Liver (tissue), 9 donors: ENCODE results near the gene VARS1. TPM values are rescaled to one million over a fixed set of nuclear protein-coding genes. Genes with fewer than 3 reads are reported as not detected.

ENCODE experiments used
- DNase-seq: peaks from one replicate; pipeline ENCODE4 v3.0.0-alpha.2; 2017; ENCODE audit warnings: low spot score
- H3K27ac ChIP-seq, 2 donors: one replicate each; pipeline ENCODE4 v1.7.0; 2013; ENCODE audit warnings: inconsistent platforms in 2 of 2, low read length in 2 of 2, control low read depth in 1 of 2, low read depth in 1 of 2, mild to moderate bottlenecking in 1 of 2
- H3K27me3 ChIP-seq, 4 donors: one replicate each; pipeline versions ENCODE4 v1.6.1 to v1.7.0; 2013; ENCODE audit warnings: low read length in 3 of 4, inconsistent platforms in 1 of 4, mild to moderate bottlenecking in 1 of 4, moderate library complexity in 1 of 4; ENCODE audit not compliant: control insufficient read depth in 4 of 4, insufficient read depth in 4 of 4
- H3K36me3 ChIP-seq, 4 donors: one replicate each; pipeline versions ENCODE4 v1.6.1 to v1.7.0; 2013; ENCODE audit warnings: low read length in 3 of 4, mild to moderate bottlenecking in 3 of 4, low read depth in 1 of 4, moderate library complexity in 1 of 4; ENCODE audit not compliant: control insufficient read depth in 4 of 4, insufficient read depth in 3 of 4
- H3K4me1 ChIP-seq, 4 donors: one replicate each; pipeline versions ENCODE4 v1.6.1 to v1.7.0; 2013; ENCODE audit warnings: low read length in 3 of 4, mild to moderate bottlenecking in 3 of 4, moderate library complexity in 1 of 4; ENCODE audit not compliant: control insufficient read depth in 4 of 4, insufficient read depth in 4 of 4
- H3K4me3 ChIP-seq, 3 donors: one replicate each; pipeline versions ENCODE4 v1.6.1 to v1.7.0; 2013; ENCODE audit warnings: low read length in 3 of 3, control low read depth in 1 of 3, low read depth in 1 of 3, mild to moderate bottlenecking in 1 of 3
- H3K9ac ChIP-seq, 2 donors: one replicate each; pipeline ENCODE4 v1.7.0; 2013; ENCODE audit warnings: low read length in 2 of 2, mild to moderate bottlenecking in 2 of 2, moderate library complexity in 2 of 2, control low read depth in 1 of 2, low read depth in 1 of 2
- H3K9me3 ChIP-seq, 4 donors: one replicate each; pipeline versions ENCODE4 v1.6.1 to v1.7.0; 2013; ENCODE audit warnings: low read length in 3 of 4; ENCODE audit not compliant: control insufficient read depth in 4 of 4
- CTCF ChIP-seq: fragments of 150-350 bp; IDR thresholded peaks from 2 replicates; pipeline ENCODE4 v1.5.1; 2017; ENCODE audit warnings: improper control_type of control experiment, low read depth, low read length; ENCODE audit not compliant: missing input control
- EGR1 ChIP-seq, 2 donors: IDR thresholded peaks; 2 replicates each; pipeline ENCODE4 v1.6.1; 2016 to 2018; ENCODE audit warnings: antibody characterized with exemption in 2 of 2, low read depth in 2 of 2
- FOXA1 ChIP-seq: IDR thresholded peaks from 2 replicates; pipeline ENCODE4 v1.6.1; 2016; ENCODE audit warnings: antibody characterized with exemption
- FOXA2 ChIP-seq: IDR thresholded peaks from 2 replicates; pipeline ENCODE4 v1.6.1; 2016; ENCODE audit warnings: antibody characterized with exemption
- GABPA ChIP-seq, 2 donors: IDR thresholded peaks in 1 of 2; conservative IDR thresholded peaks in 1 of 2; 2 replicates each; pipeline ENCODE4 v1.6.1; 2016; ENCODE audit warnings: antibody characterized with exemption in 2 of 2, mild to moderate bottlenecking in 1 of 2, moderate library complexity in 1 of 2
- HNF4A ChIP-seq, 2 donors: conservative IDR thresholded peaks; 2 replicates each; pipeline ENCODE4 v1.6.1; 2016; ENCODE audit warnings: antibody characterized with exemption in 2 of 2, mild to moderate bottlenecking in 2 of 2
- JUND ChIP-seq, 2 donors: IDR thresholded peaks; 2 replicates each; pipeline ENCODE4 v1.6.1; 2016; ENCODE audit warnings: antibody characterized with exemption in 2 of 2
- NR2F2 ChIP-seq: IDR thresholded peaks from 2 replicates; pipeline ENCODE4 v1.6.1; 2016; ENCODE audit warnings: antibody characterized with exemption
- RAD21 ChIP-seq, 2 donors: IDR thresholded peaks; 2 replicates each; pipeline ENCODE4 v1.6.1; 2016; ENCODE audit warnings: antibody characterized with exemption in 2 of 2, mild to moderate bottlenecking in 2 of 2
- RXRA ChIP-seq, 2 donors: IDR thresholded peaks; 2 replicates each; pipeline ENCODE4 v1.6.1; 2017 to 2018; ENCODE audit warnings: antibody characterized with exemption in 2 of 2, mild to moderate bottlenecking in 1 of 2
- SP1 ChIP-seq: IDR thresholded peaks from 2 replicates; pipeline ENCODE4 v1.6.1; 2018; ENCODE audit warnings: antibody characterized with exemption, mild to moderate bottlenecking
- TAF1 ChIP-seq: conservative IDR thresholded peaks from 2 replicates; pipeline ENCODE4 v1.6.1; 2016; ENCODE audit warnings: antibody characterized with exemption, mild to moderate bottlenecking
- YY1 ChIP-seq: IDR thresholded peaks from 2 replicates; pipeline ENCODE4 v1.6.1; 2016; ENCODE audit warnings: antibody characterized with exemption, mild to moderate bottlenecking
- WGBS: extraction: QIAGEN DNeasy Blood & Tissue Kit; methylation state at CpG from one replicate; pipeline ENCODE4 v1.1.7; 2013; 5-methylcytosine and 5-hydroxymethylcytosine counted together
- polyA plus RNA-seq, 2 donors: library from polyadenylated mRNA; stranded (reverse) in 1 of 2; unstranded in 1 of 2; fragments of 200-250 nt in 1 of 2; fragments of >200 nt in 1 of 2; fragmentation: Nextera tagmentation in 1 of 2; extraction: Ambion mirVana in 1 of 2; gene quantifications; one replicate each; pipeline versions ENCODE4 v1.2.1 to v1.2.3, GENCODE V29; 2013 to 2015
- total RNA-seq, 2 donors: library from RNA; depleted of rRNA; stranded (reverse); fragments of >200 nt; gene quantifications; one replicate each; pipeline ENCODE4 v1.2.3, GENCODE V29; 2014
- TF ChIP-seq, protein P1 (sequence below): IDR thresholded peaks from 2 replicates; pipeline ENCODE4 v1.6.1; 2016; ENCODE audit warnings: antibody characterized with exemption
- TF ChIP-seq, protein P2 (sequence below): IDR thresholded peaks from 2 replicates; pipeline ENCODE4 v1.6.1; 2016; ENCODE audit warnings: antibody characterized with exemption
- TF ChIP-seq, protein P3 (sequence below): IDR thresholded peaks from 2 replicates; pipeline ENCODE4 v1.6.1; 2016; ENCODE audit warnings: antibody characterized with exemption, mild to moderate bottlenecking
- TF ChIP-seq, protein P4 (sequence below): IDR thresholded peaks from 2 replicates; pipeline ENCODE4 v1.6.1; 2016; ENCODE audit warnings: antibody characterized with exemption
- donor health status: healthy.
- donor health status: healthy.
- donor health status: healthy.
- donor health status: healthy.
- donor health status: healthy.

VARS1 gene
- total and polyA plus RNA-seq, 4 donors, result 17.9 to 44.7 (median 32.4) TPM

GRCh38 chr6:31813465-31813849 lies 17.9 kb upstream of the VARS1 start:
- Histone ChIP-seq H3K4me1 (peaks cover 5 to 9% (median 5%) of the 10 kb centered on the region in 4 donors), H3K4me3 (no peak overlapping the region), H3K9ac (peak overlapping the region in 1 of 2 donors; percentile 73), H3K27ac (peak overlapping the region; percentile 72 to 100), H3K36me3 (no peaks in the 10 kb centered on the region), H3K9me3 (no peaks in the 10 kb centered on the region), H3K27me3 (no peaks in the 10 kb centered on the region)
- TF ChIP-seq FOXA1 (no peak), GABPA (IDR thresholded peaks at IDR 0.05 in 1 of 2, conservative IDR thresholded peaks at IDR 0.05 in 1 of 2) (no peak), YY1 (no peak)
- DNase-seq, result no peak
- WGBS, result 98% methylated on average over 7 of the region's 7 CpGs

- no peak for DNase-seq
- Histone ChIP-seq H3K4me1 (peaks cover 3 to 10% (median 6%) of the 10 kb centered on the region in 4 donors), H3K4me3 (no peak overlapping the region), H3K27me3 (no peaks in the 10 kb centered on the region), H3K27ac (no peak overlapping the region), H3K9ac (no peak overlapping the region), H3K36me3 (no peaks in the 10 kb centered on the region), H3K9me3 (no peaks in the 10 kb centered on the region)
- WGBS, result 96% methylated on average over 12 of the region's 12 CpGs
- TF ChIP-seq, protein P1, sequence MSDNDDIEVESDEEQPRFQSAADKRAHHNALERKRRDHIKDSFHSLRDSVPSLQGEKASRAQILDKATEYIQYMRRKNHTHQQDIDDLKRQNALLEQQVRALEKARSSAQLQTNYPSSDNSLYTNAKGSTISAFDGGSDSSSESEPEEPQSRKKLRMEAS, result no peak
- TF ChIP-seq, protein P2, sequence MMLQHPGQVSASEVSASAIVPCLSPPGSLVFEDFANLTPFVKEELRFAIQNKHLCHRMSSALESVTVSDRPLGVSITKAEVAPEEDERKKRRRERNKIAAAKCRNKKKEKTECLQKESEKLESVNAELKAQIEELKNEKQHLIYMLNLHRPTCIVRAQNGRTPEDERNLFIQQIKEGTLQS, result no peak
- TF ChIP-seq CTCF, result no peak
- no peak for TF ChIP-seq GABPA (IDR thresholded peaks at IDR 0.05 in 1 of 2, conservative IDR thresholded peaks at IDR 0.05 in 1 of 2)
- TF ChIP-seq, protein P3, sequence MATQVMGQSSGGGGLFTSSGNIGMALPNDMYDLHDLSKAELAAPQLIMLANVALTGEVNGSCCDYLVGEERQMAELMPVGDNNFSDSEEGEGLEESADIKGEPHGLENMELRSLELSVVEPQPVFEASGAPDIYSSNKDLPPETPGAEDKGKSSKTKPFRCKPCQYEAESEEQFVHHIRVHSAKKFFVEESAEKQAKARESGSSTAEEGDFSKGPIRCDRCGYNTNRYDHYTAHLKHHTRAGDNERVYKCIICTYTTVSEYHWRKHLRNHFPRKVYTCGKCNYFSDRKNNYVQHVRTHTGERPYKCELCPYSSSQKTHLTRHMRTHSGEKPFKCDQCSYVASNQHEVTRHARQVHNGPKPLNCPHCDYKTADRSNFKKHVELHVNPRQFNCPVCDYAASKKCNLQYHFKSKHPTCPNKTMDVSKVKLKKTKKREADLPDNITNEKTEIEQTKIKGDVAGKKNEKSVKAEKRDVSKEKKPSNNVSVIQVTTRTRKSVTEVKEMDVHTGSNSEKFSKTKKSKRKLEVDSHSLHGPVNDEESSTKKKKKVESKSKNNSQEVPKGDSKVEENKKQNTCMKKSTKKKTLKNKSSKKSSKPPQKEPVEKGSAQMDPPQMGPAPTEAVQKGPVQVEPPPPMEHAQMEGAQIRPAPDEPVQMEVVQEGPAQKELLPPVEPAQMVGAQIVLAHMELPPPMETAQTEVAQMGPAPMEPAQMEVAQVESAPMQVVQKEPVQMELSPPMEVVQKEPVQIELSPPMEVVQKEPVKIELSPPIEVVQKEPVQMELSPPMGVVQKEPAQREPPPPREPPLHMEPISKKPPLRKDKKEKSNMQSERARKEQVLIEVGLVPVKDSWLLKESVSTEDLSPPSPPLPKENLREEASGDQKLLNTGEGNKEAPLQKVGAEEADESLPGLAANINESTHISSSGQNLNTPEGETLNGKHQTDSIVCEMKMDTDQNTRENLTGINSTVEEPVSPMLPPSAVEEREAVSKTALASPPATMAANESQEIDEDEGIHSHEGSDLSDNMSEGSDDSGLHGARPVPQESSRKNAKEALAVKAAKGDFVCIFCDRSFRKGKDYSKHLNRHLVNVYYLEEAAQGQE, result no peak
- TF ChIP-seq RXRA (IDR thresholded peaks at IDR 0.05), result no peak
- no peak for TF ChIP-seq TAF1
- TF ChIP-seq YY1, result no peak
- TF ChIP-seq FOXA1, result no peak
- TF ChIP-seq FOXA2, result no peak
- TF ChIP-seq RAD21 (IDR thresholded peaks at IDR 0.05), result no peak
- no peak for TF ChIP-seq JUND (IDR thresholded peaks at IDR 0.05)
- TF ChIP-seq, protein P4, sequence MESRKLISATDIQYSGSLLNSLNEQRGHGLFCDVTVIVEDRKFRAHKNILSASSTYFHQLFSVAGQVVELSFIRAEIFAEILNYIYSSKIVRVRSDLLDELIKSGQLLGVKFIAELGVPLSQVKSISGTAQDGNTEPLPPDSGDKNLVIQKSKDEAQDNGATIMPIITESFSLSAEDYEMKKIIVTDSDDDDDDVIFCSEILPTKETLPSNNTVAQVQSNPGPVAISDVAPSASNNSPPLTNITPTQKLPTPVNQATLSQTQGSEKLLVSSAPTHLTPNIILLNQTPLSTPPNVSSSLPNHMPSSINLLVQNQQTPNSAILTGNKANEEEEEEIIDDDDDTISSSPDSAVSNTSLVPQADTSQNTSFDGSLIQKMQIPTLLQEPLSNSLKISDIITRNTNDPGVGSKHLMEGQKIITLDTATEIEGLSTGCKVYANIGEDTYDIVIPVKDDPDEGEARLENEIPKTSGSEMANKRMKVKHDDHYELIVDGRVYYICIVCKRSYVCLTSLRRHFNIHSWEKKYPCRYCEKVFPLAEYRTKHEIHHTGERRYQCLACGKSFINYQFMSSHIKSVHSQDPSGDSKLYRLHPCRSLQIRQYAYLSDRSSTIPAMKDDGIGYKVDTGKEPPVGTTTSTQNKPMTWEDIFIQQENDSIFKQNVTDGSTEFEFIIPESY, result no peak
- TF ChIP-seq EGR1 (IDR thresholded peaks at IDR 0.05; ENCODE audit: low read depth in 2 of 2), result no peak
- no peak for TF ChIP-seq NR2F2
- no peak for TF ChIP-seq SP1
- TF ChIP-seq HNF4A (conservative IDR thresholded peaks at IDR 0.05), result no peak
Measured at GRCh38 chr6:31811645-31812044, 16.1 kb upstream of the VARS1 start.
